Mesenchymal stem cell (in vitro differentiated cells and primary cell): ENCODE results near the gene SERTAD1.

Experiments
- DNase-seq: peaks from one replicate; pipeline ENCODE4 v3.0.0-alpha.2; 2013
- H2AFZ ChIP-seq: one replicate; pipeline ENCODE4 v1.6.1; 2013; ENCODE audit warnings: low read depth, mild to moderate bottlenecking, control low read depth, inconsistent platforms, low read length, moderate library complexity
- H2AK5ac ChIP-seq: 2 replicates; pipeline ENCODE4 v1.6.1; 2013; ENCODE audit warnings: low read length, moderate library complexity, mild to moderate bottlenecking, inconsistent platforms; ENCODE audit not compliant: severe bottlenecking
- H2BK120ac ChIP-seq: one replicate; pipeline ENCODE4 v1.6.1; 2013; ENCODE audit warnings: low read depth, mild to moderate bottlenecking, inconsistent platforms, low read length, moderate library complexity
- H2BK12ac ChIP-seq, 2 experiments: one replicate each; pipeline ENCODE4 v1.6.1; 2013; ENCODE audit warnings: inconsistent platforms in 2 of 2, low read length in 2 of 2, mild to moderate bottlenecking in 2 of 2, moderate library complexity in 2 of 2, control low read depth in 1 of 2
- H2BK15ac ChIP-seq: one replicate; pipeline ENCODE4 v1.6.1; 2013; ENCODE audit warnings: mild to moderate bottlenecking, low read depth, inconsistent platforms; ENCODE audit not compliant: poor library complexity, severe bottlenecking
- H2BK5ac ChIP-seq: 2 replicates; pipeline ENCODE4 v1.6.1; 2013; ENCODE audit warnings: low read depth, mild to moderate bottlenecking, low read length, control low read depth, inconsistent platforms; ENCODE audit not compliant: poor library complexity, severe bottlenecking
- H3K14ac ChIP-seq, 2 experiments: one replicate each; pipeline ENCODE4 v1.6.1; 2013; ENCODE audit warnings: inconsistent platforms in 2 of 2, low read length in 2 of 2, control low read depth in 1 of 2, mild to moderate bottlenecking in 1 of 2, moderate library complexity in 1 of 2
- H3K18ac ChIP-seq, 2 experiments: one replicate each; pipeline ENCODE4 v1.6.1; 2013; ENCODE audit warnings: inconsistent platforms in 2 of 2, low read length in 2 of 2, control low read depth in 1 of 2, low read depth in 1 of 2, mild to moderate bottlenecking in 1 of 2
- H3K23ac ChIP-seq, 2 experiments: one replicate each; pipeline ENCODE4 v1.6.1; 2013; ENCODE audit warnings: inconsistent platforms in 2 of 2, low read length in 2 of 2, mild to moderate bottlenecking in 2 of 2, moderate library complexity in 2 of 2, control low read depth in 1 of 2
- H3K27ac ChIP-seq: 2 replicates; pipeline ENCODE4 v1.5.1; 2013; ENCODE audit warnings: mild to moderate bottlenecking, moderate library complexity, low read length, control low read depth, inconsistent platforms; ENCODE audit not compliant: poor library complexity, severe bottlenecking
- H3K27me3 ChIP-seq, 2 experiments: 2 replicates each; pipeline versions ENCODE4 v1.6.1 to v1.7.0; 2013; ENCODE audit warnings: low read length in 2 of 2, mild to moderate bottlenecking in 2 of 2, moderate library complexity in 2 of 2, control low read depth in 1 of 2, inconsistent platforms in 1 of 2; ENCODE audit not compliant: control insufficient read depth in 1 of 2, insufficient read depth in 1 of 2
- H3K36me3 ChIP-seq, 2 experiments: 2 replicates each; pipeline versions ENCODE4 v1.6.1 to v1.7.0; 2013; ENCODE audit warnings: low read length in 2 of 2, control low read depth in 1 of 2, inconsistent platforms in 1 of 2, low read depth in 1 of 2, mild to moderate bottlenecking in 1 of 2; ENCODE audit not compliant: insufficient read depth in 2 of 2, control insufficient read depth in 1 of 2
- H3K4ac ChIP-seq, 2 experiments: one replicate each; pipeline ENCODE4 v1.6.1; 2013; ENCODE audit warnings: inconsistent platforms in 2 of 2, low read length in 2 of 2, mild to moderate bottlenecking in 2 of 2, moderate library complexity in 2 of 2, control low read depth in 1 of 2, low read depth in 1 of 2
- H3K4me1 ChIP-seq: 2 replicates; pipeline ENCODE4 v1.6.1; 2013; ENCODE audit warnings: low read depth, low read length, control low read depth; ENCODE audit not compliant: control insufficient read depth, insufficient read depth
- H3K4me2 ChIP-seq: 2 replicates; pipeline ENCODE4 v1.6.1; 2013; ENCODE audit warnings: low read length, mild to moderate bottlenecking, inconsistent platforms; ENCODE audit not compliant: poor library complexity, severe bottlenecking
- H3K4me3 ChIP-seq, 2 experiments: 2 replicates each; pipeline versions ENCODE4 v1.5.1 to v1.7.0; 2013; ENCODE audit warnings: low read length in 2 of 2, mild to moderate bottlenecking in 2 of 2, control low read depth in 1 of 2, low read depth in 1 of 2; ENCODE audit not compliant: insufficient read depth in 1 of 2
- H3K79me1 ChIP-seq: replicated peaks from 2 replicates; pipeline ENCODE4 v1.6.1; 2013; ENCODE audit warnings: mild to moderate bottlenecking, control low read depth, low read length, inconsistent platforms; ENCODE audit not compliant: poor library complexity, severe bottlenecking
- H3K9ac ChIP-seq: 2 replicates; pipeline ENCODE4 v1.7.0; 2013; ENCODE audit warnings: mild to moderate bottlenecking, low read length, moderate library complexity
- H3K9me3 ChIP-seq: 2 replicates; pipeline ENCODE4 v1.7.0; 2013; ENCODE audit warnings: mild to moderate bottlenecking, low read length; ENCODE audit not compliant: control insufficient read depth
- H4K8ac ChIP-seq: one replicate; pipeline ENCODE4 v1.6.1; 2013; ENCODE audit warnings: inconsistent platforms, mild to moderate bottlenecking, low read length, moderate library complexity
- H4K91ac ChIP-seq: one replicate; pipeline ENCODE4 v1.6.1; 2013; ENCODE audit warnings: mild to moderate bottlenecking, low read length, inconsistent platforms
- WGBS: methylation state at CpG from one replicate; pipeline ENCODE4 v1.1.7; 2013; ENCODE audit warnings: mixed read lengths; 5-methylcytosine and 5-hydroxymethylcytosine counted together

Gene SERTAD1

GRCh38 chr19:40380199-40381037 lies 45.4 kb downstream of the SERTAD1 start:
- H4K8ac ChIP-seq, result peak overlapping the region; percentile 46
- peaks cover 34 to 57% of the 10 kb centered on the region in 2 experiments for H3K36me3 ChIP-seq
- H4K91ac ChIP-seq, result peak overlapping the region; percentile 70
- peaks cover 5% of the 10 kb centered on the region for H3K4me1 ChIP-seq
- H3K27ac ChIP-seq, result no peak overlapping the region
- H3K79me1 ChIP-seq, result peaks cover 4% of the 10 kb centered on the region
- no peak overlapping the region for H3K23ac ChIP-seq
- H3K14ac ChIP-seq, result no peak overlapping the region
- H3K4ac ChIP-seq, result no peak overlapping the region
- 93% methylated on average over 37 of the region's 37 CpGs for WGBS
- no peak overlapping the region for H3K18ac ChIP-seq
- no peak for DNase-seq
- H2AFZ ChIP-seq, result no peak overlapping the region
- H3K9ac ChIP-seq, result no peak overlapping the region
- no peak overlapping the region for H2BK120ac ChIP-seq
- H2BK15ac ChIP-seq, result no peak overlapping the region
- H3K9me3 ChIP-seq, result no peaks in the 10 kb centered on the region
- no peak overlapping the region for H2AK5ac ChIP-seq
- peak overlapping the region in 1 of 2 experiments; percentile 15 for H3K4me3 ChIP-seq
- peaks cover 0 to 5% of the 10 kb centered on the region in 2 experiments for H3K27me3 ChIP-seq
- no peak overlapping the region for H2BK5ac ChIP-seq
- no peak overlapping the region for H3K4me2 ChIP-seq
- no peak overlapping the region for H2BK12ac ChIP-seq

GRCh38 chr19:40379446-40380198 lies 46.2 kb downstream of the SERTAD1 start:
- Histone ChIP-seq H3K18ac (no peak overlapping the region), H3K4me2 (no peak overlapping the region), H3K9ac (no peak overlapping the region), H2BK12ac (peak overlapping the region in 1 of 2 experiments; percentile 11), H3K23ac (no peak overlapping the region), H3K14ac (no peak overlapping the region), H2AFZ (no peak overlapping the region), H4K91ac (no peak overlapping the region), H2AK5ac (no peak overlapping the region), H4K8ac (no peak overlapping the region), H2BK15ac (peak overlapping the region; percentile 33), H3K9me3 (no peaks in the 10 kb centered on the region), H3K4me3 (no peak overlapping the region), H2BK5ac (no peak overlapping the region), H3K4me1 (peaks cover 5% of the 10 kb centered on the region), H3K79me1 (peaks cover 4% of the 10 kb centered on the region), H3K27me3 (peaks cover 0 to under 1% of the 10 kb centered on the region in 2 experiments), H2BK120ac (no peak overlapping the region), H3K36me3 (peaks cover 39 to 62% of the 10 kb centered on the region in 2 experiments), H3K4ac (no peak overlapping the region), H3K27ac (no peak overlapping the region)
- 92% methylated on average over 9 of the region's 11 CpGs for WGBS
- no peak for DNase-seq

GRCh38 chr19:40378509-40378908 lies 47.3 kb downstream of the SERTAD1 start:
- no peak overlapping the region for H4K8ac ChIP-seq
- no peaks in the 10 kb centered on the region for H3K9me3 ChIP-seq
- H3K9ac ChIP-seq, result no peak overlapping the region
- no peak overlapping the region for H4K91ac ChIP-seq
- no peak overlapping the region for H2AK5ac ChIP-seq
- no peak overlapping the region for H2BK120ac ChIP-seq
- no peak overlapping the region for H3K23ac ChIP-seq
- H2AFZ ChIP-seq, result no peak overlapping the region
- 91% methylated on average over 2 of the region's 2 CpGs for WGBS
- H2BK15ac ChIP-seq, result no peak overlapping the region
- H2BK5ac ChIP-seq, result no peak overlapping the region
- H2BK12ac ChIP-seq, result no peak overlapping the region
- peaks cover 46 to 73% of the 10 kb centered on the region in 2 experiments for H3K36me3 ChIP-seq
- no peak for DNase-seq
- no peak overlapping the region for H3K27ac ChIP-seq
- H3K27me3 ChIP-seq, result no peaks in the 10 kb centered on the region
- no peak overlapping the region for H3K4ac ChIP-seq
- no peak overlapping the region for H3K14ac ChIP-seq
- no peak overlapping the region for H3K18ac ChIP-seq
- no peak overlapping the region for H3K4me2 ChIP-seq
- peaks cover 2% of the 10 kb centered on the region for H3K4me1 ChIP-seq
- H3K4me3 ChIP-seq, result no peak overlapping the region
- H3K79me1 ChIP-seq, result peaks cover 8% of the 10 kb centered on the region

GRCh38 chr19:40377876-40378385 lies 47.9 kb downstream of the SERTAD1 start:
- H4K8ac ChIP-seq, result no peak overlapping the region
- WGBS, result 94% methylated on average over 25 of the region's 25 CpGs
- H2BK120ac ChIP-seq, result no peak overlapping the region
- no peak overlapping the region for H3K4ac ChIP-seq
- H2BK5ac ChIP-seq, result no peak overlapping the region
- no peak overlapping the region for H3K18ac ChIP-seq
- no peaks in the 10 kb centered on the region for H3K9me3 ChIP-seq
- no peak overlapping the region for H3K23ac ChIP-seq
- no peak overlapping the region for H3K4me2 ChIP-seq
- H3K4me3 ChIP-seq, result no peak overlapping the region
- peaks cover 2% of the 10 kb centered on the region for H3K4me1 ChIP-seq
- H3K27me3 ChIP-seq, result no peaks in the 10 kb centered on the region
- H2BK15ac ChIP-seq, result no peak overlapping the region
- no peak overlapping the region for H3K9ac ChIP-seq
- peaks cover 49 to 79% of the 10 kb centered on the region in 2 experiments for H3K36me3 ChIP-seq
- peaks cover 12% of the 10 kb centered on the region for H3K79me1 ChIP-seq
- H2AK5ac ChIP-seq, result no peak overlapping the region
- DNase-seq, result no peak
- no peak overlapping the region for H2BK12ac ChIP-seq
- H2AFZ ChIP-seq, result no peak overlapping the region
- no peak overlapping the region for H4K91ac ChIP-seq
- no peak overlapping the region for H3K27ac ChIP-seq
- H3K14ac ChIP-seq, result no peak overlapping the region
